Ascending aorta (tissue), 2 donors: Measurements from ENCODE around the gene PATJ. TPM values are rescaled to one million over a fixed set of nuclear protein-coding genes. Genes with fewer than 3 reads are reported as not detected.

Experiments
- DNase-seq, 2 donors: peaks; one replicate each; pipeline ENCODE4 v3.0.0-alpha.2; 2019; ENCODE audit warnings: low spot score in 2 of 2
- H3K27ac ChIP-seq, 2 donors: fragments of 200-600 bp; sonication (generic); one replicate each; pipeline ENCODE4 v1.5.1; 2016 to 2017; ENCODE audit warnings: mild to moderate bottlenecking in 1 of 2
- H3K27me3 ChIP-seq: fragments of 200-600 bp; sonication (generic); one replicate; pipeline ENCODE4 v1.5.1; 2017
- H3K36me3 ChIP-seq, 2 donors: fragments of 200-600 bp; sonication (generic); one replicate each; pipeline ENCODE4 v1.5.1; 2016
- H3K4me1 ChIP-seq, 2 donors: fragments of 200-600 bp; sonication (generic); one replicate each; pipeline ENCODE4 v1.5.1; 2016 to 2017; ENCODE audit warnings: mild to moderate bottlenecking in 1 of 2
- H3K4me3 ChIP-seq, 2 donors: fragments of 200-600 bp; sonication (generic); one replicate each; pipeline ENCODE4 v1.5.1; 2016 to 2017; ENCODE audit warnings: mild to moderate bottlenecking in 1 of 2
- H3K9me3 ChIP-seq, 2 donors: fragments of 200-600 bp; sonication (generic); one replicate each; pipeline ENCODE4 v1.5.1; 2016
- intact Hi-C: fragments of 100-400 bp; cut with DNase I; formaldehyde crosslinking; loops from one replicate; pipeline ENCODE4 v1.15.1; 2023
- total RNA-seq: library from RNA; depleted of rRNA; stranded (reverse); fragments of >200 nt; gene quantifications from one replicate; pipeline ENCODE4 v1.1.0, GENCODE V29; 2016
- TF ChIP-seq, protein P1 (sequence below), 3 experiments: fragments of 200-600 bp in 2 of 3; fragments of 450-650 bp in 1 of 3; sonication (generic) in 2 of 3; IDR thresholded peaks; one replicate each; pipeline ENCODE4 v1.5.1; 2016 to 2019; ENCODE audit warnings: antibody characterized with exemption in 3 of 3, mild to moderate bottlenecking in 1 of 3, moderate library complexity in 1 of 3

PATJ gene
- total RNA-seq, 1 donor from 2014 or later, result 26.7 TPM

DNA sequence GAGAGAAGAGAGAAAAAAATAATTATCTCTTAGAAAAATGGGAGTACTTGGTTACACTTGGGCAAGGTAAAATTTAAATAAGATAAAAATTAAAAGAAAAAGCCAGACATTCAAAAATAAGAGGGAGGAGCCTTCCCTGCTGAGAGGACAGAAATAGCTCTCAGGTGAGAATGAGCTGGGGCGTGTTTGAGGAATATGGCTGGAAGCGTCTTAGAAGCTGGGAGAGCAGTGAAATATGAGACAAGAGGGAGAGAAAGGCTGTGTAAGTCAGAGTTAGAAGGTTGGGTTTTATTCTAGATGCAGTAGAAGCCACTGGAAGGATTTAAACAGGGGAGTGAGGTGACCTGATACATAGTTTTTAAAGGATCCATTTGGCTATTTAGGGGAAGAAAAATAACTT lies 298.2 kb downstream of the PATJ start:
- Histone ChIP-seq H3K9me3 (no peaks in the 10 kb centered on the region), H3K27me3 (no peaks in the 10 kb centered on the region), H3K4me3 (no peak overlapping the region), H3K27ac (no peak overlapping the region), H3K36me3 (no peaks in the 10 kb centered on the region), H3K4me1 (no peaks in the 10 kb centered on the region)
- TF ChIP-seq, protein P1, sequence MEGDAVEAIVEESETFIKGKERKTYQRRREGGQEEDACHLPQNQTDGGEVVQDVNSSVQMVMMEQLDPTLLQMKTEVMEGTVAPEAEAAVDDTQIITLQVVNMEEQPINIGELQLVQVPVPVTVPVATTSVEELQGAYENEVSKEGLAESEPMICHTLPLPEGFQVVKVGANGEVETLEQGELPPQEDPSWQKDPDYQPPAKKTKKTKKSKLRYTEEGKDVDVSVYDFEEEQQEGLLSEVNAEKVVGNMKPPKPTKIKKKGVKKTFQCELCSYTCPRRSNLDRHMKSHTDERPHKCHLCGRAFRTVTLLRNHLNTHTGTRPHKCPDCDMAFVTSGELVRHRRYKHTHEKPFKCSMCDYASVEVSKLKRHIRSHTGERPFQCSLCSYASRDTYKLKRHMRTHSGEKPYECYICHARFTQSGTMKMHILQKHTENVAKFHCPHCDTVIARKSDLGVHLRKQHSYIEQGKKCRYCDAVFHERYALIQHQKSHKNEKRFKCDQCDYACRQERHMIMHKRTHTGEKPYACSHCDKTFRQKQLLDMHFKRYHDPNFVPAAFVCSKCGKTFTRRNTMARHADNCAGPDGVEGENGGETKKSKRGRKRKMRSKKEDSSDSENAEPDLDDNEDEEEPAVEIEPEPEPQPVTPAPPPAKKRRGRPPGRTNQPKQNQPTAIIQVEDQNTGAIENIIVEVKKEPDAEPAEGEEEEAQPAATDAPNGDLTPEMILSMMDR (IDR thresholded peaks at IDR 0.05), result no peak
- intact Hi-C loops, result no loop called here
- no peak for DNase-seq

- no peaks in the 10 kb centered on the region for H3K4me1 ChIP-seq
- H3K27ac ChIP-seq, result no peak overlapping the region
- intact Hi-C loops, result no loop called here
- no peaks in the 10 kb centered on the region for H3K36me3 ChIP-seq
- TF ChIP-seq, protein P1 (IDR thresholded peaks at IDR 0.05), result no peak
- H3K27me3 ChIP-seq, result no peaks in the 10 kb centered on the region
- DNase-seq, result no peak
- no peak overlapping the region for H3K4me3 ChIP-seq
- H3K9me3 ChIP-seq, result no peaks in the 10 kb centered on the region
These were observed 298.7 kb downstream of the PATJ start for GRCh38 chr1:62040973-62041372.

DNA sequence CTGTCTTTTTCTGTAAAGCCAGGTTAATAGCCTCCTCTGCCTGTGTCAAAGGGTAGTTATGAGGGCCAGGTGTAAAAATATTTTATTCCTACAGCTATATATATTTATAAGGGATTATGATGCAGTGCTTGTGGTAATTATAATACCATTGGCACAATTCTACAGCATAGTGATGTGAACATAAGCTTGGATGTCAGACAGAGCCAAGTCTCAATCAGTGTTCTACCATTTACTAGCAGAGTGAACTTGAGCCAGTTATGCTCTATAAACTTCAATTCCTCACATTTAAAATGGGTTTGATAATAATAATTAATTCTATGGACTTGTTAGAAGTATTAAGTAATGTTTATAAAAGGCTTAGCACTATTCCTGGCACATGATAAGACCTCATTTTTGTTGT lies 300.9 kb downstream of the PATJ start:
- no peak for DNase-seq
- Histone ChIP-seq H3K4me1 (no peaks in the 10 kb centered on the region), H3K27ac (no peak overlapping the region), H3K27me3 (no peaks in the 10 kb centered on the region), H3K36me3 (no peaks in the 10 kb centered on the region), H3K4me3 (no peak overlapping the region), H3K9me3 (no peaks in the 10 kb centered on the region)
- intact Hi-C loops, result no loop called here
- TF ChIP-seq, protein P1 (IDR thresholded peaks at IDR 0.05), result no peak

GRCh38 chr1:62045574-62045973 lies 303.3 kb downstream of the PATJ start:
- H3K4me3 ChIP-seq, result no peak overlapping the region
- no peak for DNase-seq
- no peak overlapping the region for H3K27ac ChIP-seq
- no peaks in the 10 kb centered on the region for H3K27me3 ChIP-seq
- TF ChIP-seq, protein P1 (IDR thresholded peaks at IDR 0.05), result no peak
- intact Hi-C loops, result no loop called here
- H3K4me1 ChIP-seq, result no peaks in the 10 kb centered on the region
- H3K36me3 ChIP-seq, result no peaks in the 10 kb centered on the region
- no peaks in the 10 kb centered on the region for H3K9me3 ChIP-seq

GRCh38 chr1:62046927-62047326 lies 304.6 kb downstream of the PATJ start:
- H3K4me1 ChIP-seq, result no peaks in the 10 kb centered on the region
- H3K27me3 ChIP-seq, result no peaks in the 10 kb centered on the region
- peaks cover 0 to 8% of the 10 kb centered on the region in 2 donors for H3K36me3 ChIP-seq
- DNase-seq, result no peak
- H3K4me3 ChIP-seq, result no peak overlapping the region
- intact Hi-C loops, result no loop called here
- H3K9me3 ChIP-seq, result no peaks in the 10 kb centered on the region
- TF ChIP-seq, protein P1 (IDR thresholded peaks at IDR 0.05), result no peak
- H3K27ac ChIP-seq, result no peak overlapping the region

DNA sequence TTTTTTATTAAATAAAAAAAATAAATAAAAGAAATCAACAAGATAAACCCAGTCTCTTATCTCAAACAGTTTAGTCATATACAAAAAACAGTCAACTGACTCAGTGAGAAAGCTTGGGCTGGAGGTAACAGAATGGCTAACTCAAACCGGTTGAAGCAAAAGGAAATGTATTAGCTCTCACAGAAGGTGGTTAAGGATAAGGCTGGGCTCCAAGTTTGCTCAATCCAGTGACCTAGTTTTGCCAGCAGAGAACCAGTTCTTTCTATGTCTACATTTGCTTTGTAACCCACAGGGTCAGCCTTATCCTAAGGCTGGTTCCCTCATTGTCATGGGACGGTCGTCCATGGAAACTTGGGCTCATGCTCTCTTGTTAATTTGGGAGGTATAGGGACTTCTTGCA lies 307.9 kb downstream of the PATJ start:
- H3K4me3 ChIP-seq, result no peak overlapping the region
- intact Hi-C loops, result no loop called here
- TF ChIP-seq, protein P1 (IDR thresholded peaks at IDR 0.05), result no peak
- H3K36me3 ChIP-seq, result peaks cover 0 to 8% of the 10 kb centered on the region in 2 donors
- H3K9me3 ChIP-seq, result no peaks in the 10 kb centered on the region
- no peak for DNase-seq
- no peaks in the 10 kb centered on the region for H3K4me1 ChIP-seq
- no peak overlapping the region for H3K27ac ChIP-seq
- H3K27me3 ChIP-seq, result no peaks in the 10 kb centered on the region
